Measurements from ENCODE around the gene FCN1.
"Not testable (repeated sequence)": the region's sequence is repeated elsewhere in the genome, so short reads cannot be mapped to it uniquely, and the experiment has no call there.

Gene FCN1

DNA sequence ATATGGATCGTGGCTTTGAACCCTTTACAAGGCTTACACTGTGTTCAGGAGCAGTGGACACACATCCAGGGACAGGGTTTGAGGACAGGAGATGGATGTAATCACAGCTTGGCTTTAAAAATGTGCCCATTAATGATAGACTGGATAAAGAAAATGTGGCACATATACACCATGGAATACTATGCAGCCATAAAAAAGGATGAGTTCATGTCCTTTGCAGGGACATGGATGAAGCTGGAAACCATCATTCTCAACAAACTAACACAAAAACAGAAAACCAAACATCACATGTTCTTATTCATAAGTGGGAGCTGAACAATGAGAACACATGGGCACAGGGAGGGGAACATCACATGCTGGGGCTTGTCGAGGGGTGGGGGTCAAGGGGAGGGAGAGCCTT, 60.3 kb downstream of the FCN1 start:
- not testable (repeated sequence) for DNase-seq (ENCODE audit: low read depth in 1 of 2, low spot score in 1 of 2)

- DNase-seq (ENCODE audit: low read depth in 1 of 2, low spot score in 1 of 2) = no peak
Measured at GRCh38 chr9:134855900-134856377, 61.8 kb downstream of the FCN1 start.

Data from stimulated activated CD4-positive, alpha-beta T cell treated with anti-CD3 and anti-CD28 coated beads, Interleukin-15, amount 100 ng/mL, for 1 hour (primary cell).